Endothelial cell (in vitro differentiated cells): ENCODE measurements around the gene FCHSD1. TPM values are rescaled to one million over a fixed set of nuclear protein-coding genes. Genes with fewer than 3 reads are reported as not detected.

ENCODE experiments used
- DNase-seq: peaks from one replicate; pipeline ENCODE4 v3.0.0; 2021; ENCODE audit warnings: low spot score
- H3K27ac Mint-ChIP-seq: one replicate; pipeline ENCODE4 v1.8.0; 2021; ENCODE audit warnings: mixed read lengths, inconsistent platforms; ENCODE audit not compliant: unreplicated experiment
- H3K27me3 Mint-ChIP-seq: one replicate; pipeline ENCODE4 v1.8.0; 2021; ENCODE audit warnings: mild to moderate bottlenecking, moderate library complexity, mixed read lengths, inconsistent platforms; ENCODE audit not compliant: unreplicated experiment
- H3K36me3 Mint-ChIP-seq: one replicate; pipeline ENCODE4 v1.8.0; 2021; ENCODE audit warnings: mild to moderate bottlenecking, low read depth, mixed read lengths, inconsistent platforms; ENCODE audit not compliant: unreplicated experiment
- H3K4me1 Mint-ChIP-seq: one replicate; pipeline ENCODE4 v1.8.0; 2021; ENCODE audit warnings: mild to moderate bottlenecking, mixed read lengths, inconsistent platforms; ENCODE audit not compliant: unreplicated experiment
- H3K4me3 Mint-ChIP-seq: one replicate; pipeline ENCODE4 v1.8.0; 2021; ENCODE audit warnings: mild to moderate bottlenecking, mixed read lengths, inconsistent platforms; ENCODE audit not compliant: unreplicated experiment
- H3K9me3 Mint-ChIP-seq: one replicate; pipeline ENCODE4 v1.8.0; 2021; ENCODE audit warnings: mixed read lengths, inconsistent platforms; ENCODE audit not compliant: unreplicated experiment
- total RNA-seq: library from RNA; stranded (reverse); fragmentation: NEBNext Ultra II Directional; extraction: Animal tissue kit (Norgen Biotek cat#: 25700); gene quantifications from one replicate; pipeline ENCODE4 v1.2.1, GENCODE V29; 2021; ENCODE audit not compliant: unreplicated experiment
- TF ChIP-seq, protein P1 (sequence below): fragments of 200-600 bp; sonication (generic); IDR thresholded peaks from one replicate; pipeline ENCODE4 v1.5.0; 2021; ENCODE audit warnings: antibody characterized with exemption; ENCODE audit not compliant: unreplicated experiment

FCHSD1 gene
- total RNA-seq, 1 donor from 2014 or later, result 63.3 TPM

DNA sequence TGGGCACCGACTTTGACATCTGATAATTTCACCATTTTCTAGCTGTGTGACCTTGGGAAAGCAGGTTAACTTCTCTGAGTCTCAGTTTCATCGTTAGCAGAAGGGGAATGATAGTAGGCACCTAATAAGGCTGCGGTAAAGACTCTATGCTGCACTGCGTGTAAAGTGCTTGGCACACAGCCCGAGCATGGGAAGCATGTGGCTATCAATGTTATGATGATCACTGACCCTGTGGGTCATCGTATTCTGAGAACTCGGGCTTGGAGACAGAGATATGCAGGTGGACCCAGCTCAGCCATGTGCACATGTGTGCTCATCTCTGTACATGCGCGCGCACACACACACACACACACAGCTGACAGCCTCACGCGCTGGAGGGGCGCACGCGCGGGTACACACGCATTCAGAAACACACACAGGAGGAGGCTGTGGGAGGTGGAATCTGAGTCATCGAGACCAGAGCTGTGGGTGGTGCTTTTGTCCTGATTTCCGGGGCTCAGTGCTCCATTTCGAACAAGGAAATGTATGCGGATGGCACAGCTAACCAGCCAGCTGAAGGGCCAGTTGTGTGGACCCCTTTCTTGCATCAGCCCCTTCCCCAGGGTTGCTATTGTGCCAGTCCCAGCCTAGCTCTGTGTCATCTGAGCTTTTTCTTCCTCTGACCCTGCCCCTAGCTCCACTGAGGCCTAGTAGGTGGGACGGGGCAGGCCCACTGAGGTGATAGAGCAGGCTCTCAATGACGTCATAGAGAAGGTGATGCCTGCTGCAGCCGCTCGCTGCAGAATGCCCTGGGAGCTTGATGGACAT, 41.9 kb upstream of the FCHSD1 start:
- H3K27me3 Mint-ChIP-seq, result peaks cover 5% of the 10 kb centered on the region

DNA sequence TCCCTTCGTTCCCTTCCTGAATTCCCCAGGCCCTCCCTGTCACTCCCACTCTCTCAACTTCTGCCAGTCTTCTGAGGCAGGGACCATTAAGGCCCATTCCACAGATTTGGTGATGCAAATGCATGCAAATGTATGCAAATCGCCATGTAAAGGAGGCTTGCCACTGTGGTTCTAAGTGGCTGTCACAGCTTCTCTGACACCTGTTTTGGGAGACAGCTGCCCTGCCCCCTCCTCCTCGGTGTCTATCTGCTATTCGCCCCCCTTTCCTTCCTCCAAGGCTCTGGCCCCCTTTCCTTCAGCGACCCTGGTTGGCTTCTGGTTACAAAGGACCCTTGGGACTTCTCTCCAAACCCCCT, 41.3 kb upstream of the FCHSD1 start:
- TF ChIP-seq, protein P1, sequence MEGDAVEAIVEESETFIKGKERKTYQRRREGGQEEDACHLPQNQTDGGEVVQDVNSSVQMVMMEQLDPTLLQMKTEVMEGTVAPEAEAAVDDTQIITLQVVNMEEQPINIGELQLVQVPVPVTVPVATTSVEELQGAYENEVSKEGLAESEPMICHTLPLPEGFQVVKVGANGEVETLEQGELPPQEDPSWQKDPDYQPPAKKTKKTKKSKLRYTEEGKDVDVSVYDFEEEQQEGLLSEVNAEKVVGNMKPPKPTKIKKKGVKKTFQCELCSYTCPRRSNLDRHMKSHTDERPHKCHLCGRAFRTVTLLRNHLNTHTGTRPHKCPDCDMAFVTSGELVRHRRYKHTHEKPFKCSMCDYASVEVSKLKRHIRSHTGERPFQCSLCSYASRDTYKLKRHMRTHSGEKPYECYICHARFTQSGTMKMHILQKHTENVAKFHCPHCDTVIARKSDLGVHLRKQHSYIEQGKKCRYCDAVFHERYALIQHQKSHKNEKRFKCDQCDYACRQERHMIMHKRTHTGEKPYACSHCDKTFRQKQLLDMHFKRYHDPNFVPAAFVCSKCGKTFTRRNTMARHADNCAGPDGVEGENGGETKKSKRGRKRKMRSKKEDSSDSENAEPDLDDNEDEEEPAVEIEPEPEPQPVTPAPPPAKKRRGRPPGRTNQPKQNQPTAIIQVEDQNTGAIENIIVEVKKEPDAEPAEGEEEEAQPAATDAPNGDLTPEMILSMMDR, result no peak

More for the DNA sequence above, 41.9 kb upstream of the FCHSD1 start:
- Mint-ChIP-seq H3K27ac (no peak overlapping the region), H3K4me1 (peaks cover 40% of the 10 kb centered on the region), H3K36me3 (no peaks in the 10 kb centered on the region), H3K4me3 (no peak overlapping the region), H3K9me3 (no peaks in the 10 kb centered on the region)
- DNase-seq, result no peak
- TF ChIP-seq, protein P1, result no peak

DNA sequence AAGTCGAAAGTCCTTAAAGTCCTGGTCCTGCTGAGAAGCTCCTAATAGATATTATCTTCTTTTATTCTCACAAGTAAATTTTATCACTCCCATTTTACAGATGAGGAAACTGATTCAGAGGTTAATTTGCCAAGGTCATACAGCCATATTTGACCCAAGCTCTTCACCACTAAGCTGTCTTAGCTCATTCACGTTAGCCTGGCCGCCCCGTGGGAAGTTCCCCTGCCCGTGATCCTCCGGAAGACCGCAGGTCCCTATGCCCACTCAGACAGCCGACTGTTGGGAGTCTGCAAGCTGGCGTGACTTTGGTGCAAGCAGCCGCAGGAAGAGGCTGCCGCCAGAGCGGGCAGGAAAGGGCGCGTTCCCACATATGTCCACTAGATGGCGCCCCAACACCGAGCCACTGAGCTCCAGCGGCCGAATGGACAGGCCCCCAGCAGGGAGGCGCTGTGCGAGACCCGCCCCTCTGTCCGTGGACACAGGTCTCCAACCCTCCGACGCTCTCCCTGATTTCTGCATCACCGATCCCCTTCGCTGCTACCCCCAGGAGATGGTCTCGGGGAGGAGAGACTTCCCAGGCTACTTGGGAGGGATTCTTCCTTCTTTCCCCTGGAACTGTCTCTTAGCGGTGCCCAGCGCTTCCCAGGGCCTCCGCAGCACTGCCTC, 40.8 kb upstream of the FCHSD1 start:
- no peak overlapping the region for H3K27ac Mint-ChIP-seq
- peaks cover 50% of the 10 kb centered on the region for H3K4me1 Mint-ChIP-seq
- H3K27me3 Mint-ChIP-seq, result peaks cover 5% of the 10 kb centered on the region
- no peaks in the 10 kb centered on the region for H3K36me3 Mint-ChIP-seq
- TF ChIP-seq, protein P1, result peak; percentile 99
- no peaks in the 10 kb centered on the region for H3K9me3 Mint-ChIP-seq
- peak; percentile 97 for DNase-seq
- peak overlapping the region; percentile 69 for H3K4me3 Mint-ChIP-seq

More for the DNA sequence above, 41.3 kb upstream of the FCHSD1 start:
- no peak for DNase-seq
- no peaks in the 10 kb centered on the region for H3K9me3 Mint-ChIP-seq
- H3K4me1 Mint-ChIP-seq, result peaks cover 45% of the 10 kb centered on the region
- no peaks in the 10 kb centered on the region for H3K36me3 Mint-ChIP-seq
- H3K27ac Mint-ChIP-seq, result no peak overlapping the region
- peak overlapping the region; percentile 69 for H3K4me3 Mint-ChIP-seq
- peaks cover 5% of the 10 kb centered on the region for H3K27me3 Mint-ChIP-seq

DNA sequence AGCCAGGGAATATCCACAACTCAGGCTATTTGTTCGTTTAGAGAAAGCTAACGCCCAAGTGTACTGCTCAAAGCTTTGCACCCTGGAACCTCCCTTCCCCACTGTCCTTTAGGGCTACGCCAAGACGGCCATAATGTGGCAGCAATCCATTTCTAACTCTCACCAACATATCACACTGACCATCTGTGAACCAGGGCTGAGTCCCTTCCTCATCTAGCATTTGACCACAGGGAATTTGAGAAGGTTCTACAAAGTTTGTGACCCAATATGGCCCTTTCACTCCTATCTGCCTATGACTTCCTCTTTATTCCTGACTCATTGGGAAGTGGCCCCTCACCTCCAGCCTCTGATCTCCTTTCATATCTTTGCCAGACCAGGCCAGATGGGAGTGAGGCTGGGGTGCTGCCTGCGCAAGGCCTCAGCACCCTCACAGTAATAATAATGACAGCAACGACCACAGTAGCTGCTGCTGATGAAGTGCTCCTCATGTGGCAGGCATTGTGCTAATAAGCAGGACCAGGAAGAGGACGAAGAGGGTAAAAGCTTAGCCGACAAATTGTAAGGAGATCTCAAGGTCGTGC, 40.2 kb upstream of the FCHSD1 start:
- TF ChIP-seq, protein P1, result no peak
- H3K27me3 Mint-ChIP-seq, result peaks cover 3% of the 10 kb centered on the region
- no peaks in the 10 kb centered on the region for H3K36me3 Mint-ChIP-seq
- DNase-seq, result no peak
- no peak overlapping the region for H3K4me3 Mint-ChIP-seq
- no peak overlapping the region for H3K27ac Mint-ChIP-seq
- H3K4me1 Mint-ChIP-seq, result peaks cover 57% of the 10 kb centered on the region
- no peaks in the 10 kb centered on the region for H3K9me3 Mint-ChIP-seq
